B cell (primary cell): ENCODE results near the gene SERPINB7. TPM values are rescaled to one million over a fixed set of nuclear protein-coding genes. Genes with fewer than 3 reads are reported as not detected.

Experiments used
- ATAC-seq: fragments of 200-7000 bp; cut with Tn5 transposase; one replicate; pipeline ENCODE4 v1.10.0; 2021; ENCODE audit warnings: low read depth, mild to moderate bottlenecking, moderate number of reproducible peaks, moderate library complexity
- CTCF ChIA-PET: fragments of 350-600 bp; sonication (Branson Sonifier 250); formaldehyde crosslinking; loops from one replicate; lab custom pipeline; 2021; ENCODE audit warnings: antibody characterized with exemption, inconsistent platforms; lab: Charles Lee
- POLR2A ChIA-PET: fragments of 350-600 bp; sonication (Branson Sonifier 250); formaldehyde crosslinking; loops from one replicate; lab custom pipeline; 2021; ENCODE audit warnings: antibody characterized with exemption; lab: Charles Lee
- DNase-seq: peaks from one replicate; pipeline ENCODE4 v3.0.0; 2013
- H2AFZ ChIP-seq: 2 replicates; pipeline ENCODE4 v1.6.1; 2012; ENCODE audit warnings: mild to moderate bottlenecking, low read depth, low read length; ENCODE audit not compliant: insufficient read depth, poor library complexity, severe bottlenecking
- H3K27ac ChIP-seq, 2 donors: 1 replicate in 1 of 2; 2 replicates in 1 of 2; pipeline ENCODE4 v1.5.1; 2012 to 2013; ENCODE audit warnings: low read length in 2 of 2, mild to moderate bottlenecking in 2 of 2, moderate library complexity in 1 of 2
- H3K27me3 ChIP-seq, 4 experiments: fragments of 200-600 bp in 1 of 4; sonication (generic) in 1 of 4; replicated peaks in 1 of 4; 1 replicate in 2 of 4; 2 replicates in 2 of 4; pipeline versions ENCODE4 v1.6.1 to v1.7.0; 2013 to 2016; ENCODE audit warnings: low read length in 3 of 4, mild to moderate bottlenecking in 2 of 4, mixed read lengths in 1 of 4, moderate library complexity in 1 of 4; ENCODE audit not compliant: insufficient read depth in 4 of 4, control insufficient read depth in 3 of 4; ENCODE audit errors: control extremely low read depth in 1 of 4
- H3K36me3 ChIP-seq, 2 experiments: replicated peaks in 1 of 2; 1 replicate in 1 of 2; 2 replicates in 1 of 2; pipeline versions ENCODE4 v1.6.1 to v1.7.1; 2013; ENCODE audit warnings: low read length in 1 of 2; ENCODE audit not compliant: insufficient read depth in 2 of 2, control insufficient read depth in 1 of 2; ENCODE audit errors: control extremely low read depth in 1 of 2, extremely low read depth in 1 of 2
- H3K4me1 ChIP-seq, 2 donors: fragments of 200-600 bp in 1 of 2; sonication (generic) in 1 of 2; 1 replicate in 1 of 2; 2 replicates in 1 of 2; pipeline versions ENCODE4 v1.5.1 to v1.6.1; 2013 to 2017; ENCODE audit warnings: low read length in 2 of 2; ENCODE audit not compliant: control insufficient read depth in 2 of 2, insufficient read depth in 2 of 2
- H3K4me2 ChIP-seq: replicated peaks from 2 replicates; pipeline ENCODE3; 2012; ENCODE audit warnings: mild to moderate bottlenecking, low read depth, low read length; ENCODE audit not compliant: poor library complexity, severe bottlenecking
- H3K4me3 ChIP-seq, 5 experiments: fragments of 200-600 bp in 1 of 5; sonication (generic) in 1 of 5; 1 replicate in 3 of 5; 2 replicates in 2 of 5; pipeline versions ENCODE4 v1.5.1 to v1.7.0; 2011 to 2016; ENCODE audit warnings: low read length in 4 of 5, mild to moderate bottlenecking in 4 of 5, low read depth in 2 of 5, control low read depth in 1 of 5, moderate library complexity in 1 of 5; ENCODE audit not compliant: insufficient read depth in 1 of 5; ENCODE audit errors: control extremely low read depth in 1 of 5, extremely low read depth in 1 of 5
- H3K79me2 ChIP-seq: fragments of 200-600 bp; sonication (generic); one replicate; pipeline ENCODE4 v1.6.0; 2016; ENCODE audit warnings: low read length; ENCODE audit not compliant: control insufficient read depth, insufficient read depth
- H3K9ac ChIP-seq: fragments of 200-600 bp; sonication (generic); 2 replicates; pipeline ENCODE4 v1.6.1; 2017; ENCODE audit warnings: mild to moderate bottlenecking, low read length, moderate library complexity
- H3K9me3 ChIP-seq, 3 donors: one replicate each; pipeline versions ENCODE4 v1.6.1 to v1.7.1; 2013; ENCODE audit warnings: low read length in 2 of 3; ENCODE audit not compliant: control insufficient read depth in 2 of 3, insufficient read depth in 1 of 3; ENCODE audit errors: control extremely low read depth in 1 of 3
- H4K20me1 ChIP-seq: 2 replicates; pipeline ENCODE4 v1.6.0; 2012; ENCODE audit warnings: mild to moderate bottlenecking, low read length; ENCODE audit not compliant: insufficient read depth, control insufficient read depth, poor library complexity, severe bottlenecking
- H3K27ac Mint-ChIP-seq: one replicate; pipeline ENCODE4 v1.8.0; 2021; ENCODE audit warnings: mixed read lengths
- H3K27me3 Mint-ChIP-seq: one replicate; pipeline ENCODE4 v1.8.0; 2021; ENCODE audit warnings: mixed read lengths
- H3K4me1 Mint-ChIP-seq: one replicate; pipeline ENCODE4 v1.8.0; 2021; ENCODE audit warnings: mixed read lengths
- H3K4me3 Mint-ChIP-seq: one replicate; pipeline ENCODE4 v1.8.0; 2021; ENCODE audit warnings: mixed read lengths
- H3K9me3 Mint-ChIP-seq: one replicate; pipeline ENCODE4 v1.8.0; 2022; ENCODE audit warnings: mixed read lengths; ENCODE audit not compliant: insufficient read depth
- EZH2 ChIP-seq: IDR thresholded peaks from 2 replicates; pipeline ENCODE4 v1.6.1; 2012; ENCODE audit warnings: borderline replicate concordance, low read depth, mild to moderate bottlenecking, moderate library complexity, low read length; ENCODE audit not compliant: insufficient read depth, poor library complexity, severe bottlenecking
- WGBS: methylation state at CpG from one replicate; pipeline ENCODE4 v1.1.5; 2013; ENCODE audit warnings: missing lambda C conversion rate; ENCODE audit not compliant: insufficient coverage; 5-methylcytosine and 5-hydroxymethylcytosine counted together
- intact Hi-C: fragments of 100-400 bp; cut with micrococcal nuclease; formaldehyde crosslinking; loops from one replicate; pipeline ENCODE4 v1.10.0; 2022
- polyA plus RNA-seq: library from polyadenylated mRNA; depleted of rRNA; stranded (reverse); fragments of >200 nt; gene quantifications from 2 replicates; pipeline ENCODE4 v1.2.3, GENCODE V29; 2012
- total RNA-seq, 2 donors: library from RNA; stranded (reverse); fragments of 120-200 nt in 1 of 2; gene quantifications; 1 replicate in 1 of 2; 2 replicates in 1 of 2; pipeline versions ENCODE4 v1.2.3 to v1.2.4, GENCODE V29; 2013 to 2022
- TF ChIP-seq, protein P1 (sequence below): fragments of 200-600 bp; IDR thresholded peaks from one replicate; pipeline ENCODE4 v1.8.0; 2022; ENCODE audit warnings: antibody characterized with exemption, mild to moderate bottlenecking

The SERPINB7 gene
- total and polyA plus RNA-seq, 2 donors (not counting 1 experiment from before 2014, with no cell fraction given), result not detected

DNA sequence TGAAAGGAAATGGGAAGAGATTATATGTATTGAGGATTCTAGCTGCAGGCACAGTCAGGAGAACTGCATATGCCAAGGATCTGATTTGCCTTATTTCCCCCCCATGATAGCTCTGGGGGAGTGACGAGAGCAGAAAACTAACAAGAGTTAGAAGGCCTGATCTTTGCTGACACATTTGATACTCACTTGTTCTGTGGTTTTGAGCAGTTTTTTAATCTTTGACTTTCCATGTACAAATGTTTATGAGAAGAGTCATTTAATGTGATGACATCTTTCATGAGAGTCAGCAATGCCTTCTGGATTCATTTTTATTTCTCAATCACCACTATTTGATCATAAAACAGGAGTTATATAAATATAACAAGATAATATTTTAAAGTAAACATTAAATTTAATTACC lies 12.7 kb upstream of the SERPINB7 start:
- H3K4me1 ChIP-seq, result no peaks in the 10 kb centered on the region
- H3K27me3 ChIP-seq, result no peaks in the 10 kb centered on the region
- no peaks in the 10 kb centered on the region for H3K36me3 ChIP-seq
- Mint-ChIP-seq H3K4me1 (no peaks in the 10 kb centered on the region), H3K4me3 (no peak overlapping the region), H3K27me3 (no peaks in the 10 kb centered on the region), H3K27ac (no peak overlapping the region), H3K9me3 (peaks cover 8% of the 10 kb centered on the region)
- H3K4me3 ChIP-seq, result no peak overlapping the region
- peaks cover 0 to 8% (median 4%) of the 10 kb centered on the region in 3 donors for H3K9me3 ChIP-seq
- intact Hi-C loops, result no loop called here
- TF ChIP-seq, protein P1, sequence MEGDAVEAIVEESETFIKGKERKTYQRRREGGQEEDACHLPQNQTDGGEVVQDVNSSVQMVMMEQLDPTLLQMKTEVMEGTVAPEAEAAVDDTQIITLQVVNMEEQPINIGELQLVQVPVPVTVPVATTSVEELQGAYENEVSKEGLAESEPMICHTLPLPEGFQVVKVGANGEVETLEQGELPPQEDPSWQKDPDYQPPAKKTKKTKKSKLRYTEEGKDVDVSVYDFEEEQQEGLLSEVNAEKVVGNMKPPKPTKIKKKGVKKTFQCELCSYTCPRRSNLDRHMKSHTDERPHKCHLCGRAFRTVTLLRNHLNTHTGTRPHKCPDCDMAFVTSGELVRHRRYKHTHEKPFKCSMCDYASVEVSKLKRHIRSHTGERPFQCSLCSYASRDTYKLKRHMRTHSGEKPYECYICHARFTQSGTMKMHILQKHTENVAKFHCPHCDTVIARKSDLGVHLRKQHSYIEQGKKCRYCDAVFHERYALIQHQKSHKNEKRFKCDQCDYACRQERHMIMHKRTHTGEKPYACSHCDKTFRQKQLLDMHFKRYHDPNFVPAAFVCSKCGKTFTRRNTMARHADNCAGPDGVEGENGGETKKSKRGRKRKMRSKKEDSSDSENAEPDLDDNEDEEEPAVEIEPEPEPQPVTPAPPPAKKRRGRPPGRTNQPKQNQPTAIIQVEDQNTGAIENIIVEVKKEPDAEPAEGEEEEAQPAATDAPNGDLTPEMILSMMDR, result no peak
- TF ChIP-seq EZH2, result no peak
- no peaks in the 10 kb centered on the region for H4K20me1 ChIP-seq
- ChIA-PET CTCF (no interaction called here), POLR2A (no interaction called here)
- no peak for ATAC-seq
- no CpG with 5 or more reads among the region's 1 CpG for WGBS
- DNase-seq, result no peak
- H3K9ac ChIP-seq, result no peak overlapping the region
- H3K27ac ChIP-seq, result no peak overlapping the region
- H3K4me2 ChIP-seq, result no peak overlapping the region
- H3K79me2 ChIP-seq, result no peaks in the 10 kb centered on the region
- H2AFZ ChIP-seq, result no peak overlapping the region

DNA sequence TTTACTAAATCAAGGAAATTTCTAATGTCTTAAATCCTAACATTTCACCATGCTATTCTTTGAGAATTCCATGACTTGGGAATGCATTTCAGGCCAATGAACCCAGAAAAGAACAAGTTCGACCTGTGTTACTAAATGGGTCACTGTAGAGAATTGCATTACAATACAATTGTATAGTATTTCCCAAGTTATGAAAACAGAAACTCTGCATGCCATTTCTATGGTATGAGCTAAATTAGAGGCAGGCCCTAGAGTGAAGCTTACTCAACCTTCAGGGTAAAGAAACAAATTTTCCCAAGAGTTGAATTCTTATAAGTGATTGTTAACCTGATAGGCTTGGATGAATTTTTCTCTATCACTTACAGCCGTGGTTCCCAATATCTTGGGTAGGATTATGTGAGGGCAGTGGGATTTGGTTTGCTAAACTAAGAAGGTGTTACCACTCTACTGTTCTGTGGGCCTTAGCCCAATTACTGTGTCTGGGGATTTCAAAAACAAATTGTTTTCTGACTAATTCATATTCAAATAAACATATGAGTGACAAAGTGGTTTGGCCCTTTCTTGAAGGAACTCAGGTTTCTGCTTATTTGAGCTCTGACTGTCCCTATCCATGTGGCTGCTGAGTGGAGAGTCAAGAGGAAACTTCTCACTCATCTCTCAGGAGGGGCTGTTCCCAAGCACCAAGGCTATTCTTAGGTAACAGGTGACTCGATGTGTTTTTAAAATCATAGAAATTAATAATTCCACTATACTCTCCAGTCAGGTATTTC lies 11.2 kb upstream of the SERPINB7 start:
- no peaks in the 10 kb centered on the region for H4K20me1 ChIP-seq
- Mint-ChIP-seq H3K4me1 (no peaks in the 10 kb centered on the region), H3K27ac (no peak overlapping the region), H3K27me3 (no peaks in the 10 kb centered on the region), H3K9me3 (peaks cover 8% of the 10 kb centered on the region), H3K4me3 (no peak overlapping the region)
- WGBS, result no CpG with 5 or more reads among the region's 3 CpGs
- no peaks in the 10 kb centered on the region for H3K27me3 ChIP-seq
- no peaks in the 10 kb centered on the region for H3K4me1 ChIP-seq
- intact Hi-C loops, result no loop called here
- no peaks in the 10 kb centered on the region for H3K36me3 ChIP-seq
- DNase-seq, result no peak
- no peak overlapping the region for H3K4me3 ChIP-seq
- TF ChIP-seq EZH2, result no peak
- peaks cover 0 to 8% (median 4%) of the 10 kb centered on the region in 3 donors for H3K9me3 ChIP-seq
- CTCF ChIA-PET, result no interaction called here
- no peak for ATAC-seq
- H3K4me2 ChIP-seq, result no peak overlapping the region
- H2AFZ ChIP-seq, result no peak overlapping the region
- no peak overlapping the region for H3K9ac ChIP-seq
- no peak overlapping the region for H3K27ac ChIP-seq
- POLR2A ChIA-PET, result no interaction called here
- H3K79me2 ChIP-seq, result no peaks in the 10 kb centered on the region
